Esophagus squamous epithelium (tissue), 4 donors: ENCODE results near the gene CT45A1.
"Not testable (repeated sequence)": the region's sequence is repeated elsewhere in the genome, so short reads cannot be mapped to it uniquely, and the experiment has no call there.

Source experiments
- CTCF ChIP-seq, 6 experiments: fragments of 450-650 bp in 4 of 6; fragments of 200-600 bp in 2 of 6; sonication (generic) in 2 of 6; IDR thresholded peaks; one replicate each; pipeline ENCODE4 v1.5.1; 2016 to 2019; ENCODE audit warnings: antibody characterized with exemption in 6 of 6, mild to moderate bottlenecking in 4 of 6, moderate library complexity in 4 of 6
- POLR2A ChIP-seq, 4 donors: fragments of 450-650 bp; IDR thresholded peaks; one replicate each; pipeline ENCODE4 v1.6.1; 2017; ENCODE audit warnings: antibody characterized with exemption in 4 of 4, mild to moderate bottlenecking in 4 of 4, moderate library complexity in 3 of 4

- not testable (repeated sequence) for TF ChIP-seq POLR2A, CTCF (IDR thresholded peaks at IDR 0.05)
Observed at GRCh38 chrX:135768091-135768490, 54.7 kb downstream of the CT45A1 start, which contains the start of gene CT45A3.
